GM18505 (cell line): ENCODE data around the gene CCDC18.

Source experiments
- ATAC-seq: cut with Tn5 transposase; IDR thresholded peaks from one replicate; pipeline ENCODE4 v1.9.1; 2021; ENCODE audit not compliant: unreplicated experiment
- POLR2A ChIP-seq: IDR thresholded peaks from 4 replicates; pipeline ENCODE4 v1.6.1; 2011; ENCODE audit warnings: borderline replicate concordance; ENCODE audit not compliant: insufficient read depth, insufficient read length; ENCODE audit errors: extremely low read depth

The CCDC18 gene, protein sequence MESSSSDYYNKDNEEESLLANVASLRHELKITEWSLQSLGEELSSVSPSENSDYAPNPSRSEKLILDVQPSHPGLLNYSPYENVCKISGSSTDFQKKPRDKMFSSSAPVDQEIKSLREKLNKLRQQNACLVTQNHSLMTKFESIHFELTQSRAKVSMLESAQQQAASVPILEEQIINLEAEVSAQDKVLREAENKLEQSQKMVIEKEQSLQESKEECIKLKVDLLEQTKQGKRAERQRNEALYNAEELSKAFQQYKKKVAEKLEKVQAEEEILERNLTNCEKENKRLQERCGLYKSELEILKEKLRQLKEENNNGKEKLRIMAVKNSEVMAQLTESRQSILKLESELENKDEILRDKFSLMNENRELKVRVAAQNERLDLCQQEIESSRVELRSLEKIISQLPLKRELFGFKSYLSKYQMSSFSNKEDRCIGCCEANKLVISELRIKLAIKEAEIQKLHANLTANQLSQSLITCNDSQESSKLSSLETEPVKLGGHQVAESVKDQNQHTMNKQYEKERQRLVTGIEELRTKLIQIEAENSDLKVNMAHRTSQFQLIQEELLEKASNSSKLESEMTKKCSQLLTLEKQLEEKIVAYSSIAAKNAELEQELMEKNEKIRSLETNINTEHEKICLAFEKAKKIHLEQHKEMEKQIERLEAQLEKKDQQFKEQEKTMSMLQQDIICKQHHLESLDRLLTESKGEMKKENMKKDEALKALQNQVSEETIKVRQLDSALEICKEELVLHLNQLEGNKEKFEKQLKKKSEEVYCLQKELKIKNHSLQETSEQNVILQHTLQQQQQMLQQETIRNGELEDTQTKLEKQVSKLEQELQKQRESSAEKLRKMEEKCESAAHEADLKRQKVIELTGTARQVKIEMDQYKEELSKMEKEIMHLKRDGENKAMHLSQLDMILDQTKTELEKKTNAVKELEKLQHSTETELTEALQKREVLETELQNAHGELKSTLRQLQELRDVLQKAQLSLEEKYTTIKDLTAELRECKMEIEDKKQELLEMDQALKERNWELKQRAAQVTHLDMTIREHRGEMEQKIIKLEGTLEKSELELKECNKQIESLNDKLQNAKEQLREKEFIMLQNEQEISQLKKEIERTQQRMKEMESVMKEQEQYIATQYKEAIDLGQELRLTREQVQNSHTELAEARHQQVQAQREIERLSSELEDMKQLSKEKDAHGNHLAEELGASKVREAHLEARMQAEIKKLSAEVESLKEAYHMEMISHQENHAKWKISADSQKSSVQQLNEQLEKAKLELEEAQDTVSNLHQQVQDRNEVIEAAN (N-terminal part only)

DNA sequence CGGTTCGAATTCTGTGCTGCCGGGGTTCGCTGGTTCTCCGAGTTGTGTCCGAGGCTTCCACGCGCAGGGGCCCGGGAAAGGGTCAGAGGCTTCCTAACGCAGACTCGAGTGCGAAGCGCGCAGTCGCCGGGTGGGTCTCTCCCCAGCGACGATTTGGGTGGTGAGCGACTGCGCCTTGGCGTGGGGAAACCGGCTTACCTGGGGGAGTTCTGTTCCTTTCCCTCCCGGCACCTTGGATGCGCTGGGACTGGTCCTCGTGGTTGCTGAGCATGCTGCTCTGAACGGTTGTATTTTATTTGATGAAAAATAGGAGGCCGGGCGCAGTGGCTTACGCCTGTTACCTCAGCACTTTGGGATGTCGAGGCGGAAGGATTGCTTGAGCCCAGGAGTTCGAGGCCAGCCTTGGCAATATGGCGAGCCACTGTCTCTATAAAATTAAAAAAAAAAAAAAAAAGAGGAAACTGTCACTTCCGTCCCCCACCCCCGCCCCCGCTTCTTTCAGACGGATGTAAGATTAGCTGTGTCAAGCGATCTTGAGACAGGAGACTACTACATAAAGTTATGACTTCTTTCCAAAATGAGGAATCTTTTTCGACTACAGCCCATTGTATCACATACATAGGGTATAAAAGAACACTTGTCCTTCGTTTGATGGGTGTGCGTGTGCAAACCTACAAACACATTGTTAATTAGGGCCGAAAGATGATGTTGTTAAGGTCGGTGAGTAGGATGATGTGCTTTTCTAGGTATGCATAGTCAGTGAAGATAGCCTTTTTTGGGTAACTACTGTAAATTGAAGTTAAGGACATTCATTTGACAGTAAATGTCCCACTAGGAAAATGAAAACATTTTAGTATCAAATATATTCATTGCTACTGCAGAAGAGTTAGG is at the start of gene CCDC18:
TSS of gene CCDC18 (plus strand) at position 2 of the 891 bp plus-strand sequence. CDS start 2,638 bp downstream, outside the sequence.
- ATAC-seq, result peak; percentile 16
- TF ChIP-seq POLR2A, result no peak

DNA sequence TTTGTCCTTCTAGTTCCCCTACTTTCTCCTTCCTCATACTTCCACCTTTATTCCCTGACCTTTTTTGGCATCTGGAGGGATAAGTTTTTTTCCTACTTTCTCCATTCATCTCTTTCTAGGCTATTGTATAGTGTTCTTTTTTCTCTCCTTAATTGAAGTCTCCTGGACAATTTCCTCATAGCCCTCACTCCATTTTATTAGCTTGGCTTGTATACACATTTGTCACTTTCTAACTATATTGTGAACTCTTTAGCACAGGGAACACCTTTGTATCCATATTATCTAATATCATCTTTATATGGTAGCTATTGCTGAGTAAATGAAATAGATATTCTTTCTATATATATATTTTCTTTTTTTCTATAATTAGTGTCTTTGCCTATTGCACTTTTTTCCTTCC is 47.9 kb upstream of the CCDC18 start:
- TF ChIP-seq POLR2A, result no peak
- no peak for ATAC-seq

DNA sequence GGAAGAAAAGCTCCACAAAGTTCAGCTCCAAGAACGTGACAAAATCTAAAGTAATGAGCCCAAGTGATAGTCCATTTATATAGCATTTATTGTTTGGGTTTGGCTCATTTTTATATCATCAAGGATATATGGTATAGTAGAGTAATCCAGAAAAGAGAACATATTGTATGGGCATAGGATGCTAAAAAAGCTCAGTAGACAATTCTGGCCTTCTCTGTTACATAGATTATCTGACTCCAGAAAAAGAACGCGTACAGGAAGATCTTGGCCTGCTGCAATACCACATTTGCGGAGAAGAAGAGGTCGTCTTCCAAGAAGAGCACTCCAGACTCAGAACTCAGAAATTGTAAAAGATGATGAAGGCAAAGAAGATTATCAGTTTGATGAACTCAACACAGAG is 44.1 kb upstream of the CCDC18 start:
- no peak for ATAC-seq
- TF ChIP-seq POLR2A, result no peak

DNA sequence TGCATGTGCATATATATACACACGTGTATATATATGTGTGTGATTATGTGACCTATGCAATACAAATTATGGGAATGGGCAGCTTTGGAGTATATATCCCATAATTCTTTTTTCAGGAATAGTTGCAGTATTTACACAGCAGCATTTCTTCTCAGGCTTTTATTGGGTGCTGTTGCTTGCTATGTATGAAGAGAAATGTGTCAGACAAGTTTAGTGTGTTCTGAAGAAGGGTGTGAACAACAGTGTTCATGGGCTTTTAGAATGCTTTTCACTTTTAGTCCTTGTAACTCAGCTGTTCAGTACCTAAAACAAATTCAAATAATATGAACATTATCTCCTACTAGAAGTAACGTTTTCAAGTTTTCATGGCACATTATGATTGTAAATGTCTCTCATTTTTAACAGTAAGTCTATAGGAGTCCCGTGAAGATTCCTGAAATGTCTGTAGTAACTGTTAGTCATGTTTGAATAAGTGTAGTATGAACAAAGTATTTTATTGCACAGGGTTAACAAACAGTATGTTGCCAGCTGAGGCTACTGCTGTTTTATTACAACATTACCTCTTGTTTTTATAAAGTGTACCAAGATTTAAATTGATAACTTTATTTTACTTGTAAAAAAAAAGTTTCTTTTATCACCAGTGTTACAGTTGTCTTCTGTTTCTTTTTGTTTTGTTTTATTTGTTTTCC is 42.8 kb upstream of the CCDC18 start:
- no peak for TF ChIP-seq POLR2A
- ATAC-seq, result no peak

DNA sequence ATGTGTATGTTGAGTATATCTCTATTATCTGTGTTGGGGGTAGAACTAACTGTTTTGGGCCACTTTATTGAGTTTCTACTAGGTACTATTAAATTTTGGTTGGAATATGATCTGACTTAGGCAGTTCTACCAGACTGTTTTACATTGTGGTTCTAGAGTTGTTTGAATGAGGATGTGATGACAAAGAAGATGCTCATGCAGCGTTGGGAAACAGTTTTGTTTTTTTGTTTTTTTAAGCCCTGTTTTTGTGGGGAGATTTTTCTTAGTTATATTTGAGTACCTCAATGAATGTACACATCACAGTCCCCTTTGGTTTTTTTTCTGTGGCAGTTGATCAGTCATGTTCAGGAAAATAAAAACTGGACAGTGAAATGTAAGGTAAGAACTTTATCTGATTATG is 40.4 kb upstream of the CCDC18 start:
- TF ChIP-seq POLR2A, result no peak
- ATAC-seq, result no peak

DNA sequence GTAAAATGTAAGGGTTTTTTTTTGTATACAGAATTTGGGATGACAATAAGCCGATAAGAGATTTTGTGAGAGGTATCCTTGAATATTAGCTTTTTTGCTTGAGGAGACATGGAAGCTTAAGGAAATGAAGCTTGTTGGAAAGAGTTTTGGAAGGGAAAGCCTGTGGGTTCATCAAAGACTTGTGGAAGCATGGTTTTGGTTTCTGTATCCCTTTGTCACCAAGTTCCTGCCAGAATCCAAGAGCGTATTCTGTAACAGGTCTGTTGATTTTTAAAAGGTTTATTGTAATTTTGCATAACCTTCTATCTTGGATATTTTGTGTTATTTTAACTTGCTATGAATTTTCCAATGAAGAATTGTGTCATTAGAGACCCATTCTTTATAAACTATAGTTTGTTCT is 38.4 kb upstream of the CCDC18 start:
- no peak for TF ChIP-seq POLR2A
- ATAC-seq, result no peak

DNA sequence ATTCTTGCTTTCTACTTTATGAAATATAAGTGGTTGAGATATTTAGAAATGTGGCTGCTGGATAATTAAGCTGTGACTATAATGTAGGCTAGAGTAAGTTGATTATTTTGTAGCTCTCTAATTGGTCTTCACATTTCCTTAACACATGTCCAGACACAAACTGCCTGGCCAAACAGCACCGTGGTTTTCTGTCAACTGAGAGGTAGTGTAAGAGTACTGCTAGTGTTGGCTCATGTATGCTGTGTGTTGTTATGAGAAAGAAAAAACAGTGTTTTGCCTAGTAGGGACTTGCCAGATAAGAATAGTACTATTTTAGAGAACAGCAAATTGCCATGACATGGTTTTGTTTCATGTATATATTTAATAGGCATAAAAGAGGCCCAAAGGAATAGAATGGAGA is 37.4 kb upstream of the CCDC18 start:
- TF ChIP-seq POLR2A, result no peak
- ATAC-seq, result no peak

DNA sequence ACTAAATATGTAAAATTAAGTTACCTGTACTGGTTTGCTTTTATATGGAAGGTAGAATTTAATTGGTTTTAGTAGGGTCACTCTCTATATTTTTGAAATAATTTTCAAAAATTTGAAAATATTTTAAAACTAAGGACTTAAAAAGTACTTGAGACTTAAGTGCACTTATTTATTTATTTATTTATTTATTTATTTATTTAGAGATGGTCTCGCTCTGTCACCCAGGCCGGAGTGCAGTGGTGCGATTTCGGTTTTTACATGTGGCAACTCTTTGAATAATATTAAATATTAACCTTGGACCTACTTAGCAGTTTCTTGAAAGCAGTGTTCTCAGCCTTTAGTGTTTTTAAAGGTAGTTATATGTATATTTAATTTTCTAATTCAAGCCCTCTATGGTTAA is 36.8 kb upstream of the CCDC18 start:
- no peak for TF ChIP-seq POLR2A
- no peak for ATAC-seq

DNA sequence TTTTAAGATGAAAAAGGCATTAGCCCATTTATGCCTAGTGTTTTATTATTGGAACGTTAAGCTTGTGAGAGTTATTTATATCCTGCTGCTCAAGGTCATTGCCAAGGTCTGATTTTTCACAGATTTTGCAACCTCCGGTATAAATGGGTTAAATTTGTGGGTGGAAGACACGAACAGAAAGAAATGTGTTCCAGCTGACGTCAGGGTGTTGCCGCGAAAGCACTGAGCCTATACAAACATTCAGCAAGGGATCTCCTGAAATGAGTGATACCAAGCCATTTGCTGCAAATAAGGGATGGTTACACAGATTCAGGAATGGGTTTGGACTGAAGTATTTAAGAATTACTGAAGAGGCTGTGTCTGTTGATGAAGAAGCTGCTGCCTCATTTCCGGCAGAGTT is 32.5 kb upstream of the CCDC18 start:
- TF ChIP-seq POLR2A, result no peak
- no peak for ATAC-seq

DNA sequence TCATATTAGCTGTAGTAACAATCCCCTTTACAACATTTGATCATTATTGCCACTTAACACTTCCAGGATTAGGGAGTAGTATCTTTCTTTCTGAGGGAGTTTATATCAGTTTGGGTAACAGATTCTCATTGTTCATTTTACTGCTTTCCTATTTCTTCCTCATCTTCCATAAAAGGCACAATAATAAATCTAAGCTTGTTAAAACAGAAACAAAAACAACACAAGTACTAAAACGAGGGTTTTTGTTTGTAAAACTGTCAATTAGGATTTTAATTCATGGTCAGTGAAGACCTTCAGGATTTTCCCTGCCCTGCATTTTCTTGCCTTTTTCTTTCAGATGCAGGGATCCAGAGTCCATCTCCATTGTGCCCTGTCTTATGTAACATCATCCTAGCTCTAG is 29.8 kb upstream of the CCDC18 start:
- ATAC-seq, result no peak
- TF ChIP-seq POLR2A, result no peak

DNA sequence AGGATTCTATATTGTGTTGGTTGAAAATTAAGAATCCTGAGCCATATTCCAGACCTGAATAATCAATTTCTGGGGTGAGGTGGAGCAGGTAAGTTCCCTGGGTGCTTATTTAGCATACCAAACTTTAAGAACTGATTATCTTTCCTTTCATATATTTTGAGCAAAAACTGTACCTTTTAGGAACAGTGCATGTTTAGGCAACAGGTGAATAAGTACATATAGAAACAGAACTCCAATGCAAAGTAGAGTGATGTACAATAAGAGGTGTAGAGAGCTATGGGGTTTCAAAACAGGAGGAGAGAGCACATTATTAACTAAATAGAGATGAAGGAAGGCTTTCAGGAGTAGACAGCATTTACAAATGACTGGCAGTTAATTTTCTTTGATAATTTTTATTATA is 29.1 kb upstream of the CCDC18 start:
- no peak for TF ChIP-seq POLR2A
- no peak for ATAC-seq

DNA sequence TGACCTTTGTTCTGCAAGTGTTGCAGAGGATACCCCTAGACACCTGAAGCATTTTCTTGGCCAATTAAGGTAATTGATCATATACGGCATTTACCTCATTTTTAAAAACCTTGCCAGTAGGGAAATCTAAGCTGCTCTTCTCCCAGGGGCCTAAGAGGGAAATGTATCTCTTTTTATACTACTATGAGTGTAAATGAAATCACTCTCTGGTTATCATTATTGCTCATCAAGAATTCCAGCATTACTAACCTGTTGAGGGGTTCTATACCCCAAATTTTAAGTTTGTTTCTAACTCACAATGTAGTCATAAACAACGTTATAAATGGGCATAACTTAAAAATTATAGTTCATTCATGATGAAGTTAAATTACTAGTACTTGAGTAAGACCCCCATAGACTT is 27.7 kb upstream of the CCDC18 start:
- ATAC-seq, result no peak
- TF ChIP-seq POLR2A, result no peak
